Nephron (organoid): ENCODE measurements around the gene ANKRD53.

Experiments
- H3K27ac Mint-ChIP-seq, 3 experiments: 2 replicates each; pipeline ENCODE4 v1.8.0; 2020; ENCODE audit warnings: mixed read lengths in 3 of 3, mild to moderate bottlenecking in 2 of 3, moderate library complexity in 1 of 3
- H3K27me3 Mint-ChIP-seq: 2 replicates; pipeline ENCODE4 v1.8.0; 2021; ENCODE audit warnings: low read depth, mild to moderate bottlenecking, moderate library complexity, mixed read lengths
- H3K36me3 Mint-ChIP-seq: 2 replicates; pipeline ENCODE4 v1.8.0; 2020; ENCODE audit warnings: low read depth, mixed read lengths
- H3K4me1 Mint-ChIP-seq: 2 replicates; pipeline ENCODE4 v1.8.0; 2020; ENCODE audit warnings: mixed read lengths
- H3K4me3 Mint-ChIP-seq, 3 experiments: 2 replicates each; pipeline ENCODE4 v1.8.0; 2020; ENCODE audit warnings: mild to moderate bottlenecking in 3 of 3, mixed read lengths in 3 of 3, moderate library complexity in 2 of 3
- H3K9me3 Mint-ChIP-seq: 2 replicates; pipeline ENCODE4 v1.8.0; 2020; ENCODE audit warnings: mixed read lengths
- CTCF ChIP-seq, 3 experiments: fragments of 200-600 bp; sonication (generic); IDR thresholded peaks; one replicate each; pipeline ENCODE4 v1.5.0; 2021; ENCODE audit warnings: antibody characterized with exemption in 3 of 3; ENCODE audit not compliant: unreplicated experiment in 3 of 3

ANKRD53 gene

GRCh38 chr2:70988151-70988550 is 9.7 kb downstream of the ANKRD53 start:
- Mint-ChIP-seq H3K36me3 (peaks cover 43% of the 10 kb centered on the region), H3K27me3 (no peaks in the 10 kb centered on the region), H3K27ac (no peak overlapping the region), H3K9me3 (no peaks in the 10 kb centered on the region), H3K4me1 (peaks cover 6% of the 10 kb centered on the region), H3K4me3 (no peak overlapping the region)
- no peak for TF ChIP-seq CTCF (IDR thresholded peaks at IDR 0.05; ENCODE audit: unreplicated experiment in 3 of 3)

GRCh38 chr2:70988726-70989648 is 10.6 kb downstream of the ANKRD53 start:
- H3K27ac Mint-ChIP-seq: no peak overlapping the region
- H3K4me1 Mint-ChIP-seq: peaks cover 14% of the 10 kb centered on the region
- H3K4me3 Mint-ChIP-seq: no peak overlapping the region
- H3K36me3 Mint-ChIP-seq: peaks cover 38% of the 10 kb centered on the region
- H3K9me3 Mint-ChIP-seq: no peaks in the 10 kb centered on the region
- no peak for TF ChIP-seq CTCF (IDR thresholded peaks at IDR 0.05; ENCODE audit: unreplicated experiment in 3 of 3)
- H3K27me3 Mint-ChIP-seq: peaks cover 3% of the 10 kb centered on the region

DNA sequence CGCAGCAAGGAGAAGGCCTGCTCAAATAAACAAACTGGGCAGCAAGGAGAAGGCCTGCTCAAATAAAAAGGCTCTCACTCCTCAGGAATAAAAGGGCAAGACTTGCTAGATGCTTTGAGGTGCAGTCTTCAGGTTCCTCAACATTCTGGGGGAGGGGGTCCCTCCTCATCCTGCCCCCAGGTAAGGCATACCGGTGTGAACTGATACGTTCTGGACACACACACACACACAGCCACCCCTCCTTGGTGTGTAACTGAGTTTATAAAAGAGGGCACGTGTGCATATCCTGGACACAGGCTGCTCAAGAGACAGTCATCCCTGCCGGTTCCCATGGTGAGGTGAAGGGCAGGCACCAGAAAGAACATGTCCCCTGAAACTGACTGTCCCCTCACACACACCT is 11.8 kb downstream of the ANKRD53 start:
- Mint-ChIP-seq H3K27me3 (peaks cover 6% of the 10 kb centered on the region), H3K36me3 (peaks cover 37% of the 10 kb centered on the region), H3K4me3 (peak overlapping the region in 1 of 3 experiments; percentile 51), H3K27ac (no peak overlapping the region), H3K4me1 (peaks cover 14% of the 10 kb centered on the region), H3K9me3 (no peaks in the 10 kb centered on the region)
- no peak for TF ChIP-seq CTCF (IDR thresholded peaks at IDR 0.05; ENCODE audit: unreplicated experiment in 3 of 3)

- Mint-ChIP-seq H3K27ac (no peak overlapping the region), H3K4me1 (peaks cover 14% of the 10 kb centered on the region), H3K36me3 (peaks cover 31% of the 10 kb centered on the region), H3K4me3 (peak overlapping the region; percentile 56 to 74 (median 71)), H3K27me3 (peaks cover 14% of the 10 kb centered on the region), H3K9me3 (no peaks in the 10 kb centered on the region)
- TF ChIP-seq CTCF (IDR thresholded peaks at IDR 0.05; ENCODE audit: unreplicated experiment in 3 of 3): no peak
Observed at GRCh38 chr2:70991142-70991541, 12.7 kb downstream of the ANKRD53 start.

GRCh38 chr2:70991742-70992141 is 13.3 kb downstream of the ANKRD53 start:
- Mint-ChIP-seq H3K36me3 (peaks cover 25% of the 10 kb centered on the region), H3K4me3 (peak overlapping the region; percentile 49 to 74 (median 61)), H3K27me3 (peaks cover 17% of the 10 kb centered on the region), H3K4me1 (peaks cover 14% of the 10 kb centered on the region), H3K27ac (no peak overlapping the region), H3K9me3 (no peaks in the 10 kb centered on the region)
- no peak for TF ChIP-seq CTCF (IDR thresholded peaks at IDR 0.05; ENCODE audit: unreplicated experiment in 3 of 3)
